ENCODE data around the gene CAMTA1.
A peak's percentile ranks its signal among the peaks of the same experiment; 100 is the strongest.

CAMTA1 gene

GRCh38 chr1:6961905-6962477, 176.7 kb downstream of the CAMTA1 start:
- DNase-seq: no peak

- DNase-seq: peak; percentile 79 to 95
These were observed 177.3 kb downstream of the CAMTA1 start for GRCh38 chr1:6962478-6962995.

GRCh38 chr1:6962996-6963911, 178.0 kb downstream of the CAMTA1 start:
- peak; percentile 71 to 96 for DNase-seq

- DNase-seq: no peak
These were observed 178.7 kb downstream of the CAMTA1 start for GRCh38 chr1:6963912-6964307.

GRCh38 chr1:6965083-6965934, 180.1 kb downstream of the CAMTA1 start:
- peak; percentile 37 to 63 for DNase-seq

- no peak for DNase-seq
These were observed 180.6 kb downstream of the CAMTA1 start for GRCh38 chr1:6965935-6966241.

- DNase-seq: no peak
These were observed 181.1 kb downstream of the CAMTA1 start for GRCh38 chr1:6966326-6966725.

GRCh38 chr1:6967431-6968111, 182.3 kb downstream of the CAMTA1 start:
- peak; percentile 32 to 60 for DNase-seq

GRCh38 chr1:6969106-6969505, 183.9 kb downstream of the CAMTA1 start:
- no peak for DNase-seq

GRCh38 chr1:6969762-6970161, 184.5 kb downstream of the CAMTA1 start:
- DNase-seq: no peak

GRCh38 chr1:6970221-6970620, 185.0 kb downstream of the CAMTA1 start:
- DNase-seq: no peak

- no peak for DNase-seq
These were observed 185.8 kb downstream of the CAMTA1 start for GRCh38 chr1:6971048-6971447.

- no peak for DNase-seq
These were observed 186.4 kb downstream of the CAMTA1 start for GRCh38 chr1:6971699-6972098.

- DNase-seq: no peak
These were observed 187.1 kb downstream of the CAMTA1 start for GRCh38 chr1:6972399-6972798.

GRCh38 chr1:6975331-6976043, 190.2 kb downstream of the CAMTA1 start:
- no peak for DNase-seq

- DNase-seq: no peak
These were observed 190.8 kb downstream of the CAMTA1 start for GRCh38 chr1:6976044-6976375.

- no peak for DNase-seq
These were observed 193.9 kb downstream of the CAMTA1 start for GRCh38 chr1:6979003-6979613.

GRCh38 chr1:6981595-6981994, 196.3 kb downstream of the CAMTA1 start:
- no peak for DNase-seq

GRCh38 chr1:6982443-6982842, 197.2 kb downstream of the CAMTA1 start:
- DNase-seq: no peak

- DNase-seq: no peak
These were observed 197.6 kb downstream of the CAMTA1 start for GRCh38 chr1:6982860-6983259.

GRCh38 chr1:6984536-6984935, 199.3 kb downstream of the CAMTA1 start:
- DNase-seq: no peak

GRCh38 chr1:6984986-6985385, 199.7 kb downstream of the CAMTA1 start:
- no peak for DNase-seq
